ENCODE measurements around the gene AXIN1. TPM values are rescaled to one million over a fixed set of nuclear protein-coding genes. Genes with fewer than 3 reads are reported as not detected.
"Not testable (repeated sequence)": the region's sequence is repeated elsewhere in the genome, so short reads cannot be mapped to it uniquely, and the experiment has no call there.

Gene AXIN1
- total RNA-seq, 3 donors from 2014 or later: 16.5 to 22.6 (median 22.4) TPM

GRCh38 chr16:379961-380761 lies 27.6 kb upstream of the AXIN1 start:
- H3K36me3 ChIP-seq: no peaks in the 10 kb centered on the region
- TF ChIP-seq CTCF (IDR thresholded peaks at IDR 0.05) (no peak), POLR2A (IDR thresholded peaks at IDR 0.05) (no peak), POLR2AphosphoS5 (IDR thresholded peaks at IDR 0.05) (no peak)
- no peak for DNase-seq (ENCODE audit: low spot score in 2 of 2)
- H3K4me1 ChIP-seq: peaks cover 3 to 4% of the 10 kb centered on the region in 2 donors
- H3K4me3 ChIP-seq: peak overlapping the region in 2 of 3 donors; percentile 72 to 81
- H3K27me3 ChIP-seq: no peaks in the 10 kb centered on the region
- intact Hi-C loops (cut with DNase I; ENCODE audit: low total_unique reads): no loop called here
- H3K27ac ChIP-seq: no peak overlapping the region
- H3K9me3 ChIP-seq: no peaks in the 10 kb centered on the region

- peaks cover 3 to 4% of the 10 kb centered on the region in 2 donors for H3K4me1 ChIP-seq
- H3K4me3 ChIP-seq: no peak overlapping the region
- TF ChIP-seq POLR2AphosphoS5 (IDR thresholded peaks at IDR 0.05) (no peak), CTCF (IDR thresholded peaks at IDR 0.05) (no peak), POLR2A (IDR thresholded peaks at IDR 0.05) (no peak)
- H3K9me3 ChIP-seq: no peaks in the 10 kb centered on the region
- no peaks in the 10 kb centered on the region for H3K36me3 ChIP-seq
- intact Hi-C loops (cut with DNase I; ENCODE audit: low total_unique reads): no loop called here
- H3K27ac ChIP-seq: peak overlapping the region in 1 of 2 donors; percentile 32
- peak; percentile 67 to 75 for DNase-seq (ENCODE audit: low spot score in 2 of 2)
- no peaks in the 10 kb centered on the region for H3K27me3 ChIP-seq
These were observed 26.8 kb upstream of the AXIN1 start for GRCh38 chr16:379183-379960.

- no peaks in the 10 kb centered on the region for H3K36me3 ChIP-seq
- H3K27ac ChIP-seq: no peak overlapping the region
- TF ChIP-seq POLR2AphosphoS5 (IDR thresholded peaks at IDR 0.05) (no peak), CTCF (IDR thresholded peaks at IDR 0.05) (no peak), POLR2A (IDR thresholded peaks at IDR 0.05) (no peak)
- H3K4me3 ChIP-seq: no peak overlapping the region
- intact Hi-C loops (cut with DNase I; ENCODE audit: low total_unique reads): no loop called here
- no peak for DNase-seq (ENCODE audit: low spot score in 2 of 2)
- H3K9me3 ChIP-seq: no peaks in the 10 kb centered on the region
- no peaks in the 10 kb centered on the region for H3K27me3 ChIP-seq
- H3K4me1 ChIP-seq: peaks cover 3 to 4% of the 10 kb centered on the region in 2 donors
These were observed 26.3 kb upstream of the AXIN1 start for GRCh38 chr16:378821-379182.

GRCh38 chr16:378113-378820 lies 25.7 kb upstream of the AXIN1 start:
- intact Hi-C loops (cut with DNase I; ENCODE audit: low total_unique reads); H3K36me3 ChIP-seq; H3K27me3 ChIP-seq; DNase-seq (ENCODE audit: low spot score in 2 of 2); H3K9me3 ChIP-seq; H3K27ac ChIP-seq; H3K4me1 ChIP-seq; H3K4me3 ChIP-seq: not testable (repeated sequence)

- intact Hi-C loops (cut with DNase I; ENCODE audit: low total_unique reads): no loop called here
- no peaks in the 10 kb centered on the region for H3K9me3 ChIP-seq
- H3K27ac ChIP-seq: no peak overlapping the region
- no peaks in the 10 kb centered on the region for H3K36me3 ChIP-seq
- no peak for DNase-seq (ENCODE audit: low spot score in 2 of 2)
- peaks cover 3 to 4% of the 10 kb centered on the region in 2 donors for H3K4me1 ChIP-seq
- no peak for TF ChIP-seq POLR2AphosphoS5 (IDR thresholded peaks at IDR 0.05)
- TF ChIP-seq POLR2A (IDR thresholded peaks at IDR 0.05): no peak
- no peak for TF ChIP-seq CTCF (IDR thresholded peaks at IDR 0.05)
- no peaks in the 10 kb centered on the region for H3K27me3 ChIP-seq
- H3K4me3 ChIP-seq: no peak overlapping the region
These were observed 25.0 kb upstream of the AXIN1 start for GRCh38 chr16:377419-377951.

Data from breast epithelium (tissue), 4 donors.